ES-I3 (cell line): ENCODE measurements around the gene HS3ST6.
"Not testable (repeated sequence)": the region's sequence is repeated elsewhere in the genome, so short reads cannot be mapped to it uniquely, and the experiment has no call there.

ENCODE experiments used
- H3K36me3 ChIP-seq: 2 replicates; pipeline ENCODE4 v1.6.1; 2013; ENCODE audit warnings: mild to moderate bottlenecking, low read length, control low read depth, moderate library complexity; ENCODE audit not compliant: insufficient read depth
- H3K4me1 ChIP-seq: 2 replicates; pipeline ENCODE4 v1.6.1; 2013; ENCODE audit warnings: mild to moderate bottlenecking, control low read depth, low read length; ENCODE audit not compliant: insufficient read depth
- H3K9ac ChIP-seq: 2 replicates; pipeline ENCODE4 v1.6.1; 2013; ENCODE audit warnings: low read depth, mild to moderate bottlenecking, low read length, moderate library complexity
- H3K9me3 ChIP-seq: 2 replicates; pipeline ENCODE4 v1.6.1; 2013; ENCODE audit warnings: mild to moderate bottlenecking, low read length, moderate library complexity; ENCODE audit not compliant: control insufficient read depth, insufficient read depth

Gene HS3ST6

GRCh38 chr16:1918351-1919326, at the start of gene HS3ST6:
Gene HS3ST6, minus strand, starts transcription at chr16:1918415. Its CDS starts 92 bp downstream, at chr16:1918323.
- Histone ChIP-seq H3K9me3 (no peaks in the 10 kb centered on the region), H3K4me1 (peaks cover 11% of the 10 kb centered on the region; the same call in 1 of the 2 replicates), H3K9ac (peak within 1 kb of the TSS; percentile 44; the same call in 1 of the 2 replicates), H3K36me3 (no peaks in the 10 kb centered on the region)

- no peaks in the 10 kb centered on the region for H3K9me3 ChIP-seq
- peaks cover 5% of the 10 kb centered on the region; the same call in 1 of the 2 replicates for H3K4me1 ChIP-seq
- H3K9ac ChIP-seq: peak within 1 kb of the TSS; percentile 99
- H3K36me3 ChIP-seq: peaks cover 22% of the 10 kb centered on the region
These were observed 48.2 kb upstream of the HS3ST6 start, which contains the start of gene RNF151 for GRCh38 chr16:1966460-1966859. Gene RNF151, plus strand, starts transcription at chr16:1966856. Its CDS starts 26 bp downstream, at chr16:1966882.

GRCh38 chr16:1965396-1966001, 47.3 kb upstream of the HS3ST6 start:
- H3K9me3 ChIP-seq: no peaks in the 10 kb centered on the region
- peak overlapping the region; percentile 99 for H3K9ac ChIP-seq
- H3K36me3 ChIP-seq: peaks cover 22% of the 10 kb centered on the region
- peaks cover 5% of the 10 kb centered on the region; the same call in 1 of the 2 replicates for H3K4me1 ChIP-seq

GRCh38 chr16:1964506-1965395, 46.5 kb upstream of the HS3ST6 start, which contains the start of gene RPS2:
Gene RPS2, minus strand, starts transcription at chr16:1964826. Its CDS starts 201 bp downstream, at chr16:1964625.
- Histone ChIP-seq H3K4me1 (peaks cover 5% of the 10 kb centered on the region; the same call in 1 of the 2 replicates), H3K9me3 (no peaks in the 10 kb centered on the region), H3K36me3 (peaks cover 22% of the 10 kb centered on the region), H3K9ac (peak within 1 kb of the TSS; percentile 99)

GRCh38 chr16:1963806-1964505, 45.7 kb upstream of the HS3ST6 start:
- H3K4me1 ChIP-seq: peaks cover 5% of the 10 kb centered on the region; the same call in 1 of the 2 replicates
- H3K36me3 ChIP-seq: peaks cover 22% of the 10 kb centered on the region
- no peaks in the 10 kb centered on the region for H3K9me3 ChIP-seq
- peak overlapping the region; percentile 99 for H3K9ac ChIP-seq

- H3K9me3 ChIP-seq, H3K9ac ChIP-seq, H3K4me1 ChIP-seq: not testable (repeated sequence)
- peaks cover 22% of the 10 kb centered on the region for H3K36me3 ChIP-seq
These were observed 44.2 kb upstream of the HS3ST6 start for GRCh38 chr16:1962161-1963153.

- Histone ChIP-seq H3K36me3 (peaks cover 22% of the 10 kb centered on the region), H3K9me3 (no peaks in the 10 kb centered on the region), H3K9ac (no peak overlapping the region), H3K4me1 (peaks cover 5% of the 10 kb centered on the region; the same call in 1 of the 2 replicates)
These were observed 43.4 kb upstream of the HS3ST6 start for GRCh38 chr16:1961651-1962067.

GRCh38 chr16:1960665-1961630, 42.7 kb upstream of the HS3ST6 start:
- Histone ChIP-seq H3K9me3 (no peaks in the 10 kb centered on the region), H3K4me1 (peaks cover 5% of the 10 kb centered on the region; the same call in 1 of the 2 replicates), H3K36me3 (peaks cover 22% of the 10 kb centered on the region), H3K9ac (peak overlapping the region; percentile 91)

- Histone ChIP-seq H3K9me3 (no peaks in the 10 kb centered on the region), H3K36me3 (peaks cover 22% of the 10 kb centered on the region), H3K4me1 (peaks cover 5% of the 10 kb centered on the region; the same call in 1 of the 2 replicates), H3K9ac (peak within 1 kb of the TSS; percentile 91)
These were observed 41.2 kb upstream of the HS3ST6 start, which contains the start of gene NDUFB10 for GRCh38 chr16:1959269-1960039. Gene NDUFB10, plus strand, starts transcription at chr16:1959538. Its CDS starts 87 bp downstream, at chr16:1959625.

- peak overlapping the region; percentile 91; the same call in 1 of the 2 replicates for H3K9ac ChIP-seq
- no peaks in the 10 kb centered on the region for H3K9me3 ChIP-seq
- peaks cover 5% of the 10 kb centered on the region; the same call in 1 of the 2 replicates for H3K4me1 ChIP-seq
- H3K36me3 ChIP-seq: peaks cover 19% of the 10 kb centered on the region
These were observed 40.6 kb upstream of the HS3ST6 start for GRCh38 chr16:1958715-1959268.

- H3K4me1 ChIP-seq, H3K9ac ChIP-seq, H3K9me3 ChIP-seq: not testable (repeated sequence)
- H3K36me3 ChIP-seq: peaks cover 12% of the 10 kb centered on the region
These were observed 39.9 kb upstream of the HS3ST6 start for GRCh38 chr16:1958143-1958491.
